Measurements from ENCODE around the gene UNC5C.

Gene UNC5C

GRCh38 chr4:95522682-95523530 lies 25.9 kb downstream of the UNC5C start:
- DNase-seq (ENCODE audit: low read depth): no peak

- DNase-seq (ENCODE audit: low read depth): no peak
Measured at GRCh38 chr4:95517576-95518345, 31.0 kb downstream of the UNC5C start.

DNA sequence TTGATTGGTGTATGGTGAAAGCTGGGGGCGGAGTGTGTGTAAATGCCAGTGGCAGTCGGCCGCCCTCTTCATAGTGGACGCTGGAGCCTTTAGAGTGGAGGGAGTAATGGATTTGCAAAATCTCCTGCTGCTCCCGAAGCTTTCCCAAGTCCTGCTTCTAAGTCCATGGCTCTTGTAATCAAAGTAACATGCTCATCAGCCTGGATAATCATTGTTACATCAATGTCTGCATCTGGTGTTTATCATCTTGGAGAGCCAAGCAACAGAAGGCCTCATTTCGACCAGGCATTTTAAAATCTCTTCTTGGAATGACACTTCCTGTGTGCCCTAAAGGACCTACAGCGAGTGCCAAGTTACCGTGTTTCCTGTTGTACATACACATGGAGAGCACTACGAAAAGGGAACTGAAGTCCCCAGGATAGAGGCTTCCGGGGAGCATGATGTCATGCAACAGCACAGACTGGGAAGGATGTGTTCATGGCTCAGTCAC lies 32.2 kb downstream of the UNC5C start:
- DNase-seq (ENCODE audit: low read depth): no peak

DNA sequence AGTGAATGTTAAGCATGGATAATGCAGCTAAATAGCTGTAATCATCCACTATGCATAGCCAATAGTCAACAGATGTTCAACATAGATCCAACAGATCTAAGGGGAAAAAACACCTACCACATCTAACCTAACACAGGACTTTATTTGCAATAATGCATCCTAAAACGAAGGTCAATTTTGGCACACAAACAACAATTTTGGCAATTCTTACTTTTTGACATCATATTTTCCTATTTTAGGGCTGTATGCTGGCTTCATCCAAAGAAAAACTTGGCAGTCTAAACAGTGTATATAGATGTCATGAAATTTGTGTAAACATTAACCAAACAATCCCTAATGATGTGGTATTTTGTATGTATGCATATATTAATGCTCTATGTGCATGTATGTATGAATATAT lies 33.2 kb downstream of the UNC5C start:
- no peak for DNase-seq (ENCODE audit: low read depth)

- DNase-seq (ENCODE audit: low read depth): no peak
Measured at GRCh38 chr4:95513022-95513421, 35.8 kb downstream of the UNC5C start.

- no peak for DNase-seq (ENCODE audit: low read depth)
Measured at GRCh38 chr4:95511477-95511876, 37.3 kb downstream of the UNC5C start.

DNA sequence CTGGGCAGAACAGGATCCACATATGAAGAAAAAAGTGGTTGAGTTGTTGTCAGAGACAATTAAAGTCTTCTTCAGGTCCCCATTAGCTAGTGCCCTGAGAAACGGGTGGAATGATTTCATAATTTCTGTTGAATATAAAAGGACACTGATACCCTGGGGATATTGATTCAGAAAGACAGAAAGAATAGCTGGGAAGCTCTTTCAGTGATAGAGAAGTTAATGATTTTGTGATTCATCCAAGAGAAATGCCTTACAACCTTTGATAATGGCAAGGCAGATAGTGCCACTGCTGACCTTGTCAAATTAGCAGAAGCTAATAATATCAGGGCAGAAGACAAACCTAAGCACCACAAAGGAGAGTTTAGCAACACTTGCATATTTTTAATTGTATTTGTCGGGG lies 37.9 kb downstream of the UNC5C start:
- no peak for DNase-seq (ENCODE audit: low read depth)

- DNase-seq (ENCODE audit: low read depth): no peak
Measured at GRCh38 chr4:95510145-95510544, 38.6 kb downstream of the UNC5C start.

DNA sequence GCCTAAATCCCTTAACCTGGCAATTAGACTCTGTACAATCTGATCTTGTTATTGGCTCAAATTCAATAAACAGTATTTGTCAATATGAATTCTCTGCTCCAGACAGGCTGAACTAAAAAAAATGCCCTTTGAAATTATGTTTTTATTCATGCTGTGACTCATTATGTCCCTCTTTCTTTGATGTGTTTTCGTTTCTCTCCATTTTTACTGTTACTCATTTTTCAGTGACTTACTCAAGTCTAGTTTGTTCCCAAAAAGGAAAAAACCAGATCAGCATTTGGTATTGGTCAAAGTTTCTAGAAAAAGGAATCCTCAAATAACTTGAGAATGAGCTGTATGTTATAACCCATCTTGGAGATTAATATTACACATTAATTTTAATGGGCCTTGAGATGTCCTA lies 40.4 kb downstream of the UNC5C start:
- DNase-seq (ENCODE audit: low read depth): peak; percentile 70

GRCh38 chr4:95507561-95507960 lies 41.2 kb downstream of the UNC5C start:
- DNase-seq (ENCODE audit: low read depth): no peak

GRCh38 chr4:95507147-95507546 lies 41.6 kb downstream of the UNC5C start:
- no peak for DNase-seq (ENCODE audit: low read depth)

- no peak for DNase-seq (ENCODE audit: low read depth)
Measured at GRCh38 chr4:95506264-95506663, 42.5 kb downstream of the UNC5C start.

DNA sequence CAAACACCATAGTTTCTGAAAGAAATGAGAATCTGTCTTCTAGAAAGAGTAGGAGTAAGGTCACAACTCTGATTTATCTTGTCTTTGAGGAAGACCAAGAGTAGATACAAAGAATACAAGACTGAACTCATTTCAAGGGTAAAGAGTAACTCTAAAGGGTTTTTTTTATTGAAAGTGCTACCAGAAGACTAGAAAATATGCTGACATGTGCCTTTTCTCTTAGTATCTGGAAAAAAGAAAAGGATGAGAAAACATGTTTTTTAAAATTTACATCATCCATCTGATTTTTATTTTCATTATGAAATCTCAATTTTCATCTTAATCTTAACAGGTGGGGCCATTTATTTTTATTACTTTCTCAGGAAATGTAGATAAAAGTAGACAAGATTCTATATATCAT lies 43.0 kb downstream of the UNC5C start:
- DNase-seq (ENCODE audit: low read depth): no peak

GRCh38 chr4:95505151-95505550 lies 43.6 kb downstream of the UNC5C start:
- peak; percentile 67 for DNase-seq (ENCODE audit: low read depth)

DNA sequence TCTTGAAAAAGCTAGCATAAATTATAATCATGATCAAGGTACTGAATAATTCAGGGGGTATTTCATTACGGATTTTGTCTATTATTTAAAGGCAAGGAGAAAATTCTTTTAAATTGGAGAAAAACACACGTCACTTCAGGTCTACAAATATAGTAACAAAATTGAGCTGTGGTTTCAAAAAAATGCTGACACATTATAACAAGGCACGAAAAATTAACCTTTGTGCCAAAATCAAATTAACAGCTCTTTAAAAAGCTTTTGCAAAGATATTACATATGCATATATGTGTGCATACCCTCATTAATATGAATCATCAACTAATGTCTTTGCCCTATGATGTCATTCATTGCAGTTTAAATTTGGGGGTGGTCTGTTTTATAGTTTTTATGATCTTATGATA lies 44.3 kb downstream of the UNC5C start:
- DNase-seq (ENCODE audit: low read depth): no peak

GRCh38 chr4:95500361-95500760 lies 48.4 kb downstream of the UNC5C start:
- no peak for DNase-seq (ENCODE audit: low read depth)

DNA sequence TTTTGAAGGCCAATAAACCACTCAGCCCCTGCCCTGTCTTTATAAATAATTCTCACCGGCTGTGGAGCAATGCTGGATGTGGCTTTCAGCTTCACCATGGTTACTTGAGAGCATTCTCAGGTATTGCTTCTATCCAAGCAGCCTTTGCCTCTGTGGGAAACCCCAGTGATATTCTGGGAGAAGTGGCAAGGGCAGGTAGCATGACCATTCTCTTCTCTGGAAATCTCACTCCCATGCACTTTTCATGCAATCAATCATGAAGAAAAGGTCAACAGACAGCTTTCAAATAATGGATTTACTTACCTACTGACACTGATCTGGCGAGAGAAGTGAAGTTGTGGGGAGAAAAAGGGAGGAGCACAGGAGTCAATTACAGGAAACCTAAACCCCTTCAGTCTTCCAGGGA lies 49.5 kb downstream of the UNC5C start:
- no peak for DNase-seq (ENCODE audit: low read depth)

DNA sequence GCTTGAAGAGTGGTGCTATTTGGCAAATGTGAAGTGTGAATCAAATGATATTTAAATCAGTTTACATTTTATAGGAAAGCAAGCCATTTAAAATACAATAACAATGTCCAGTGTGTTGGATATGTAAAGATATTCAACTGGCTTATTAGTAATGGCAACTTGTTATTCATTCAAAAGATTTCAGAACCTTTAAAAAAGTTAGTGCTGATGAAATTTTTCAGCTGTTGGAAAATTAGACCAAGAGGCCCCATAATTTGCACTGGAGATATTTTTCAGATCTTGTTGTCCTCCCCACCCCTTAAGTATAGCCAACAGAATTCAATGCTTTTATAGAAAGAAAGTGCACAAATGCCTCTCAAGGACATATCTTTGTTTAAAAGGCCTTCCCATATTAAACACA lies 54.6 kb downstream of the UNC5C start:
- no peak for DNase-seq (ENCODE audit: low read depth)

DNA sequence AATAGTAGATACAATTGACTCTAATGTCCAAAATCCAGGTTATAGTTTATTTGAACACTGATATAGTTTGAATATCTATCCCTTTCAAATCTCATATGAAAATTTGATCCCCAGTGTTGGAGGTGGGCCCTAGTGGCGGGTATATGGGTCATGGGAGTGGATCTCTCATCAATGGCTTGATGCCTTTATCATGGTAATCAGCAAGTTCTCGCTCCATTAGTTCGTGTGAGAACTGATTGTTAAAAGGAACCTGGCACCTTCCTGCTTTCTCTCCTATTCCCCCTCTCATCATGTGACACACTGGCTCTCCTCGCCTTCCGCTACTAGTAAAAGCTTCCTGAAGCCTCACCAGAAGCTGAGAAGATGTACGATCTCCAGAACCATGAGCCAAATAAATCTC lies 70.1 kb downstream of the UNC5C start:
- DNase-seq (ENCODE audit: low read depth): no peak

DNA sequence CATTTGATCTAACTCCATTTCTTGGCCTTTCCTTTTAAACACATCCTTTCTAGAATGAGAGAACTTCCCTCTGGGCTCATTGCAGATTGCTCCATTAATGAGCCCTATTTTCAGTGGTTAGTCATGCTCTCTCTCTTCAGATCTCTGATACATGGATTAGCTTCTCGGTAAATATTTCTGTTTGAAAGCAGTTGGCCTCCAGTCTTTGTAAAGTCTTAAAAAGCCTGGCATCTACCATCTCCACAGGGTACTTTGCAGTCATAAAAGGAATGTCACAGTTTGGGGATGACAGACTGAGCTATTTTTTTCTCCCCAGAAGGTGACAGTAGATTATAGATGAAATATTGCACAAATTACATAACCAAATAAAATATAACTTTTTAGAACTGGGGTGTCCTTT lies 72.7 kb downstream of the UNC5C start:
- no peak for DNase-seq (ENCODE audit: low read depth)

- DNase-seq (ENCODE audit: low read depth): no peak
Measured at GRCh38 chr4:95472534-95472933, 76.2 kb downstream of the UNC5C start.

GRCh38 chr4:95470622-95471021 lies 78.2 kb downstream of the UNC5C start:
- DNase-seq (ENCODE audit: low read depth): no peak

GRCh38 chr4:95469617-95470016 lies 79.2 kb downstream of the UNC5C start:
- no peak for DNase-seq (ENCODE audit: low read depth)
